Activated T-cell treated with anti-CD3 and anti-CD28 coated beads for 24 hours (primary cell): ENCODE results near the gene HNRNPH1.

ENCODE experiments used
- DNase-seq: peaks from one replicate; pipeline ENCODE4 v3.0.0-alpha.2; 2020; ENCODE audit warnings: low read depth

Gene HNRNPH1

DNA sequence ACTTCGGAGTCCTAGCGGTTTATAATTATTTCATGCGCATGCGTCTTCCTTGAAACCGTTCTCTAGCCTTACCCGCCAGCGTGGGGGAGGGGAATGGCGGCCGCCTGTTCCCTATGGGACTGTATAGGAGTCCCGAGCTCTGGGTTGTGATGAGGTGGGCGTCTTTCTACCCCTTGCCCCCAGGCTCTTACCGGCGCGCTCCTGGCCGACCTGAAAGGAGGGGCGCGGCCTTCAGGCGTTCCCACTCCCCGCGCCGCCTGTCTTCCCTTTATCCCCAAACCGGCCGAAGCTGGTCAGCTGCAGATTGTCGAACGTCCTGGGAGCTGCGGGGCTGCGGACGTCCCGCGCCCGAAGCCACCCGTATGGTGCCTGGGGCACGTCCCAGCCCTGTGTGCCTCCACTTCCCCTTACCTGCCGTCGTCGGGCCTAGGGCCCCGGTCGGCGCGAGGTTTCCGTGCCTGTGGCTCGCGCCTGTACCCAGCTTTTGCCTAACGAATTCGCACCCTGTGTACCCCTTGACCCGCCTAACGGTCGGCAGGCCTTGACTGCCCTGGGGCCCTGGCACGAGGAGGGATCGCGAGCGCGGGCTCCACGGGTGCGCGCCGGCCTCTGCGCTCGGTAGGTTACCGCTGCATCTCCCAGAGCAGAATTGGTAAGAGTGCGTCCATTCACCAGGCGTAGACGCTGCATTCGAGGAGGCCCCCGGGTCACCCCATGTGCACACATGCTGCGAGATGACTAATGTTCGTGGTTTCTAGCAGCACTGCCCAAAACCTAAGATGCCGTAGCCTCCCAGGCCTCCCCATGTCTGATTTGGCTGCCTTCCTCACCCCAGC lies 653 bp upstream of the HNRNPH1 start:
- peak; percentile 44 for DNase-seq

DNA sequence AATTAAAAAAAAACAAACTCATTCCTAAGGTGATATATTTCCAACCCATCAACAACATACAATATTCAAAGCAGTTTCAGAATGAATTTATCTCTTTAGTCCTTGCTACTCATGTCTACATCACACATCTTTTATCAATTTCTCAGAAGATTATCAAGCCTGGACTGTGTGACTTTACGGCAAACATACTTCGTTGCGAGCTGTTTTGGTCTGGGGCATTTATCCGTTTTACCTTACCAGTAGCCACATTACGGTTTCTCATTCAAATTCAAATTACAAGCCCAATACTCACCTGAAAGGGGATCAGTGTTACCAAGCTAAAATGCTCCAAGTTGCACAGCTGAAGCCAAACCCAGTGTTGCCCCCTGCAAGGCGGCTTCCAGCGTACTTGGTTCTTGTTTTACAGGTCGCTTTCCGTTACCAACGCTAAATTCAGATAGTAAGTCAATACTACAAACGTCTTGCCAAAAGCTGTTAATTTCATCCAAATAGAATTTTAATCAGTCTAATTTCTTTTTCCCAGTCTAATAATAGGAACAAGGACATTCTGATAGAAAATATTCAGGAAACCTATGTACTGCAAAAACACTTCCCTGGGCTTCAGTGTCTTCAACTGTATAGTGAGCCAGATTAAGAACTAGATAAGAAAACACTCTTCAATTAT lies 1.8 kb downstream of the HNRNPH1 start:
- no peak for DNase-seq

DNA sequence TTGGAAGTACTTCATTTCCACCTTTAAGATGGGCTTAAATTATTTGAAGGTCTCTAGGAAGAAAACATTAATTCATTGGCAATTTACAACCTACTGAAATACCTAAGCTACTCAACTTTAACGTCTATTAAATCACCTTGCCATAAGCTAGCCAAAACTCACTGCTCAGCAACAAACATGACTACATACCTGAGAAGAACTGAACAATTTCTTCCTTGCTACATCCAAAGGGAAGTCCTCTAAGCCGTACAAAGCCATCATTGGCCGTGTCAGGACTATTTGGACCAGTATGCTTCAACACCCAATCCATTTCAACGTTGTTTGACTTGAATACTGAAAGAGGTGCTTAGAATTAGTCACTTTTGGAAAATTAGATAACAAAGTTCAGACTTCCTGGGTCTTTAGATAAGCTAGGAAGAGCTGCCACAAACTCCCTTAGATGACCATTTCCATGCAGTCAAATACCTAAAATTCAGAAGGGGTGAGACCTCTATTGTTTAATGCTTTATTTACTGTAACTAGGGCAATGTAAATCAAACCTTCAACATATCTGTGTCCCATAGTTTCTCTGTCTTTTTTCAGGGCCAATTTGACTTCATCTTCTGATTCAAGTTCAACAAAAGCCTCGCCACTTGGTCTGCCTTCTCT lies 2.6 kb downstream of the HNRNPH1 start:
- DNase-seq, result no peak

DNA sequence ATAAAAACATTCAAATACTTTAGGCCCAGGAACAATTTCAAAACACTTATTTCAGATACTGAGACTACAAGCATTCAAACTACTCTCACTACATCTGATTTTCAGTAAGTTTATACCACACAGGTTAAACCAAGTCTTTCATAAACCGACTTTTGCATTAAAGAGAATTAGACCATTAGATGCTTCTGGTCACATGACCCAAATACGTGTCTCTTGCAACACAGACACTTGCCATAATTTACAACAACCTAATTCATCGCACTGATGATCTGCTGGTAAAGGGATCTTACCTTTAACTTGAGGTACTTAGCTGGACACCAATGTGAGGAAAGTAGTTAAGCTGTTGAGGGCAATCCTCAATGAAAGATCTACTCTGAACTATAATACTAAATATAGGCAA lies 3.2 kb downstream of the HNRNPH1 start:
- DNase-seq, result no peak

DNA sequence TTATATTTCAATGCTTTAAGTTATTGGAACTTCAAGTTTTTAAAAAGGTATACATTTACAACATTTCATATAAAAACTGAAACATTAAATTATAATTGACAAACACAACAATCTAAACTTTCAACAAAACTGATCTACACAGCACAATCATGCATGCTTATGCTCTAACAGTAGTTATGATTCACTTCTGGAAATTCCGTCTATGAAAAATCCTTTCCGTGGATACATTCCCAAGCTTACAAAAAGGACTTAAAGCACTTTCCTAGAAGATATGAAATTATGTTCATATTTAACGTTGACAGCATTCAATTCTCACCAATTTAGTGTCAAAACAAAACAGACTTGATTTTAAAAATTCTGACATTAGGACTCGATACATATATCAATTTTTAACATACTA lies 3.7 kb downstream of the HNRNPH1 start:
- DNase-seq, result no peak

DNA sequence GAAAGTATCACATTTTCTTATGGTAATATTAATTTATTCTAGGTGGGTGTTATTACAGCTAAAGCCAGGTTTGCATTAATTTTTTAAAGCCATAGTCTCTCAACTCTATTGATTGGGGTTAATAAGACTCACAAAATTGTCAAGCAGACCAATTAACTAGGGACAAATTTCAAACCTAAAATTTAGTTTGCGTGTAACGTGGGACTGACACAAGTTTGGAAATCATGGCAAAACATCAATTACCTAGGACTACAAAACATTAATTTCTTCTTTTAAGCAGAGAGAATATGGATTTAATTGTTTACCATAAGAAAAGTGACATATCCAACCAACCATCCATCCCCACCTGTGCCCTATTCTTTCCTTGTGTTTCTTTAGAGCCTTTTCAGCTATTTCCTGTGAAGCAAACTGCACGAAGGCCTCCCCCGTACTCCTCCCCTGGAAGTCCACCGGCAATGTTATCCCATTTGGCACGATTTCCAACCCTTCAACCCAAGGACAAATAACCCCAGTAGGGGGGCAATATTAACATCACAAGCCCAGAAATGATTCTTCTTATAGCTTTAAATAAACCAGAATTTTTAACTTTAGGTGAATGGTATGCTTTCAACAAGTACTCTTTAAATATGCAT lies 4.4 kb downstream of the HNRNPH1 start:
- no peak for DNase-seq

DNA sequence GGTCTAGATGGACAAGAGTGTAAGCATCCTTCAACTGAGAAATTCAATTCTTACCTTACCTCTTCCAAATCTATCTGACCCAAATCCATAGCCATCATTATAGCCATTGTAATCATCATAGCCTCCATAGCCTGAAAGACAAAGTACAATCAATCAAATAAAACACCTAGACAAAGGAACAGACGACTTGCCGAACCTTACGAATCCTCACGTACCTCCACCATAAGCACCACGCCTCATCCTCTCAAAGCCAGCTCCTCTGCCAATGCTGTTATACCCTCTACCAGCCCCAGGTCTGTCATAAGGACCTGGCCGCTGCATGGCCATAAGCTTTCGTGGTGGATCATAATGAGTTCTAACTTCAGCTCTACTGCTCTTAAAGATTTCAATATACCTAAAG lies 5.5 kb downstream of the HNRNPH1 start:
- DNase-seq, result no peak

DNA sequence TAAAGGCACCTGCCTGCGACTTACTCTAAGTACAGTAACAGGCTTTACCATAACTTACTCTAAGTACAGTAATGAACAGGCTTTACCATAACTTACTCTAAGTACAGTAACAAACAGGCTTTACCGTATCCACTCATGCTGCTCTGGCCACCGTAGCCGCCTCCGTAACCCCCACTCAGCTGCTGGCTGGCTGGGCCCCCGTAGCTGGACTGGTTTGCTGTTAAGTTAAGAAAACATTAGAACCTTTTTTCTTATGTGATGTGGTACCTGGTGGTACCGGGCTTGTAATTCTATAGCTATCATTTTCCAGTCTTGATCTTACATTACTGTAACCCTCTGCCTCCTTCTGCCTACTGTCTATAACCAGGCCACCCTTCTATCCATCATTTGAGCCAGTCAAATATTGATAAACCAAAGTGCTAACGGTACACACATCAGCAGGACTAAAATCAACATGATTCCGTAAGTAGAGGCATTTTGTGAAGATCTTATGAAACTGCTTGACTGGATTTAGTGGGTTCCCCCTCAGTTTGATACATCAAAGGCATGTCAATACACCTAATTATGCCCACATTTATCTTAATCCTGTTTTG lies 7.4 kb downstream of the HNRNPH1 start:
- DNase-seq, result no peak

DNA sequence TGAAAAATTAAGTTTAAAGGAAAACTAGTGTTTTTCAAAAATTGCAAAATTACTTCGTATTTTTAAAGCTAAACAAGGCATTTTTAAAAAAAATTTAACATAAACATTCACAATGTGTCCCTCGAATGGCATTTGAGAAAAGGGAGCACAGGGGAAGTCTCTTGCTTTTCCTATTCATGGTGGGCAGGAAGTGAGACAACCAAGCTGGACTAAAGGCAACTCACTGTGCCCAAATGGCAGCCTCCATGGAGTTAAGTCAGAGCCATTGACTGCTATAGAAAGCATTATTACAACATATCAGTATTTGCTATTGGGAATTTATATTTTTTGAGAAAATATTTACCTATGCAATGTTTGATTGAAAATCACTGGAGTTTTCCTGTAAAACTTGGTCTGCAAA lies 8.3 kb downstream of the HNRNPH1 start:
- no peak for DNase-seq

DNA sequence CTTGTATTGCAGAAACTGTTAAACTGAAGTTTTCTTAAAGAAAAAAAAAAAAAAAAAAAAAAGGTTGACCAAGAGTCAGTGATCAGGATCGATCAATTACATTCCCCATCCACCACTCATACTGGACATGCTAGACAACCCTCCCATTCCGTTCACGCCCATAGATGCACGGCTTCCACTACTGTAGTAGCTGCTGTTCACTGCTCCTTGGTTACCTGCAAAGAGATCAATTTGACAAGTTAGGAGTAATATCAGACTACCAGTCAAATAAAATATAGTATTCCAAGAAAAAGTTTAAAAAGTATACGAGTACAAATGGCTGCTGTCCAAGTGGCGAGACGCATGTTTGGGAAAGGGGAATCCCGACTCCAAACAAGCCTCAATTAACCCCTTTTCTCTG lies 8.7 kb downstream of the HNRNPH1 start:
- DNase-seq, result no peak

DNA sequence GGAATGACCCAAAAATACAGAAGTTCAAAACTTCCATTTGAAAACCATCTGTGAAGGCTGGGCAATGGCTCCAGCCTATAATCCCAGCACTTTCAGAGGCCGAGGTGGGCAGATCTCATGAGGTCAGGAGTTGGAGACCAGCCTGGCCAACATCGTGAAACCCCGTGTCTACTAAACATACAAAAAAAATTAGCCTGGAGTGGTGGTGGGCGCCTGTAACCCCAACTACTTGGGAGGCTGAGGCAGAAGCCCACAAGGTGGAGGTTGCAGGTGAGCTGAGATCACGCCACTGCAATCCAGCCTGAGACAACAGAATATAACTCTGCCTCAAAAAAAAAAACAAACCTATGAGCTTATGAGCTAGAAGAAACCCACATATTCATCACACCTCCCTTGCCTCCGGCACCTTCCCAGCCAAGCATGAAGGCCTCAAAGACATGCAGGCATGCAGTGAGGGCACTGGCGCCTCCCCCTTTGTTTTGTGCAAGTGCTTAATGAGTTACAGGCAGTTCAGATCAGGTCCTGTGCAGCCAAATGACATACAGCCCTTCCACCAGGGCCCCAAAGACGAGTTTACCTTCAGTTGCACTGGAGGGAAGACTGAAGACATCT lies 9.9 kb downstream of the HNRNPH1 start:
- no peak for DNase-seq

DNA sequence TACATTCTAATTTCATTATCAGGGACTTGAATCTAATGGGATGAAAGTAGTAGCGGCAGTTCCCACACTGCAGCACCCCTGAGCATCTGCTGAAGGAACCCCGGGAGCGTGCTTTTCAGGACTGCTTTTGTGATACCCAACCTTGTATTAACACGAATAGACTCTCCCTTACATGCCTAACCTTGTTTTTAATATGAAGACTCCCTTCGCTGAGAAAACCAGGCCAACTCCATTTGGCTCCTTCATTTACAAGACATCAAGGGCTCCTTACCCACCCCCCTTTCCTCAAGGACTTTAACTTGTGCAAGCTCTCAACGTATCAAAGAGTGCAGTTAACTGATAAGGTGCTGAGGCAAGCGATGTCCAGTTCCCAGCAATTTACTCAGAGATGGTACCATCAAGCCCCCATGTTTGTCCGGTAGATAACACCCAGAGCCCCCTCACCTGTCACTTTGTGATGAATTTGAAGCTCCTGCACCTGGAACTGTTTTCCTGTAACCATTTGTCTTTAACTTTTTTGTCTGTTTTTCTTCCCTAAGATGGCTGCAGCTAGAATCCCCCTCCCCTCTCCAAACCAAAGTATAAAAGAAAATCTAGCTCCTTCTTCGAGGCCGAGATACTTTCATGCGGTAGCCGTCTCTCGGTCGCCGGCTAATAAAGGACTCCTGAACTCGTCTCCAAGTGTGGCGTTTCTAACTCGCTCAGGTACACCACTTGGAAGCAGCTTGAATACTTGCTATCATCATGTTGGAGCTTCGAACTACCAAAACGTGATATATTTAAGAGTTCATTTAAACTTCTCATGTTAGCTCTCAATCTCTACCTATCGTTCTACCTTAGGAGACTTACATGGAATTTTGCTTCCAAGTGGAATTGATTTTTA lies 10.7 kb downstream of the HNRNPH1 start:
- DNase-seq, result no peak

DNA sequence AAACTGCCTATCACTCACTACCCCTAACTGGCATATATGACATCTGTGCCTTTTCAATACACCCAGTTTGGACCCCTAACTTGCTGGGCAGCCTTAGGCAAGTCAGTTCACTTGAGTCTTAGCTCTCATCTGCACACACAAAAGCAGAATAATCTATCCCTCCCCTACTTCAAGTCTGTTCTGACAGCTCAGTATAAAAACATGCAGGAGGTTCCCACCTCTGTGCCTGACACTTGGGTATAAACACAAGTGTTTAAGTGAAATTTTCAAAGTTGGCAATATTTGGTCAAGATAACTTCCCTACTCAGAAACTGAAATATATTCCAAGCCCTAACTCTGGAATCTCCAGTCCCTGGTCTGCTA lies 12.6 kb downstream of the HNRNPH1 start:
- DNase-seq, result no peak

DNA sequence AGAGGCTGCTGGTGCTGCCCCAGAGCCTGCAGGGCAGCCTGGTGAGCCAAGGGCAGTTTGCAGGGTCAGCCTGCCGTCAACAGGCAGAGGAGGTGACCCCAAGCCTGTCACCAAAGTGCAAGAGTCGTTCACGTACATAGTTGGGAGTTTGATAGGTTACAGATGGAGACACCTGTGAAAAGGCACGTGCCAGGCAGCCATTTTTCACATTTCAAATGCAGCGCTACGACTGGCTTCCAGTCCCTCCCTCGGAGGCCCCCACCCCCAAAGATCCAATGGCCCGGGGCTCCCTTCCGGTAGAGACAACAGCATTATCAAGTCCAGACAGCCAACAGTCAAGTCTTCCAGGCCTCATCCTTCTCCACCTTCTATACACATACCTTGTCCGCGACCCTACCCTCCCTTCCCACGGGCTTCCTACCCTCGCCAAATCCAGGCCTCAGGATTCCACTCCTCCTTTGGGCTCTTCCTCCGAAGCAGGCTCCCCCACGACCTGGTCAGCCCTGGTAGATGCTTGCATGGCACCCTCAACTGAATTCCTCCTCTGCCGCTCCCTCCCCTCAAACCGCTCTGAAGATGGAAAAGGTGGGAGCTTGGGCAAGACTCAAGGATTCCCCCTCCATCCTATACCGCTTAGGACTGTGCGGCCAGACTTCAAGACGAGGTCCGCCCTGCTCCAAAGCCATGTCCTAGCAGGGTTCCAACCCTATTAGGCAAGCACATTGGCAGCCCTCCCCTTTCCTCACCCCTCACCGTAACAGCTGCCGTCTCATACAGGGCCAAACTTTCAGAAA lies 13.2 kb downstream of the HNRNPH1 start:
- no peak for DNase-seq

DNA sequence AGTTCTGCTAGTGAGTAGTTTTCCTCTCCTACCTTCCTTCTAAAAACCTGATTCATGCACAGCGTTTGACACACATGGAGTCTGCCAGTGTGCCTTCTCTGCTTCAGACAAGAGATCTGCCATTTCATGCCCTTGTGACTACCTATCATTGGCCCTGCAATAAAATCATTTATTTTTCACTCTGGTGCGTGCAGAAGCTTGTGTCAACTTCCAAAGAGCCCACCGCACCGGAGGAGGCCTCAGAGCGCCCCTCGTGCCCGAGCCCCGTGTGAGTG lies 13.7 kb downstream of the HNRNPH1 start:
- no peak for DNase-seq

DNA sequence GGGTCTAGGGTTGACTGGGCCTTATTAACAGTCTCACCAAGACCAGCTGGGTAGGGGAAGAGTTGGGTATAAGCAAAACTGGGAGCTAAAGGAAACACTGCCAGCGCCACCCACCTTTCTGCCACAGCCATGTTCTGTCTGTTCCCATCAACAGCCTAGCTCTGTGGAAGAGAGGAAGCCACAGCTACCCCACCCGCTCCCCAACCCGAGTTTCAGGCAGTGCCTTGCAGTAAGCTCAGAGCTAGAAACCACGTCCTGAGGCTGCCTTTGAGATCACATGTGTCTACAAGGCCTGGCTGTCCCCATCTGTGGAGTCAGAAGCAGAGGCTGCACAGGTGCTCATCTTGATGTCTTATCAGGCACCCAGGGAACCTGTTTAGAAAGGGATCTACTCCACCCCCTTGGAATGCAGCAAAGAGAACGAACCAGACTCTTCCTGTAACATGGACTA lies 15.3 kb downstream of the HNRNPH1 start:
- DNase-seq, result no peak

DNA sequence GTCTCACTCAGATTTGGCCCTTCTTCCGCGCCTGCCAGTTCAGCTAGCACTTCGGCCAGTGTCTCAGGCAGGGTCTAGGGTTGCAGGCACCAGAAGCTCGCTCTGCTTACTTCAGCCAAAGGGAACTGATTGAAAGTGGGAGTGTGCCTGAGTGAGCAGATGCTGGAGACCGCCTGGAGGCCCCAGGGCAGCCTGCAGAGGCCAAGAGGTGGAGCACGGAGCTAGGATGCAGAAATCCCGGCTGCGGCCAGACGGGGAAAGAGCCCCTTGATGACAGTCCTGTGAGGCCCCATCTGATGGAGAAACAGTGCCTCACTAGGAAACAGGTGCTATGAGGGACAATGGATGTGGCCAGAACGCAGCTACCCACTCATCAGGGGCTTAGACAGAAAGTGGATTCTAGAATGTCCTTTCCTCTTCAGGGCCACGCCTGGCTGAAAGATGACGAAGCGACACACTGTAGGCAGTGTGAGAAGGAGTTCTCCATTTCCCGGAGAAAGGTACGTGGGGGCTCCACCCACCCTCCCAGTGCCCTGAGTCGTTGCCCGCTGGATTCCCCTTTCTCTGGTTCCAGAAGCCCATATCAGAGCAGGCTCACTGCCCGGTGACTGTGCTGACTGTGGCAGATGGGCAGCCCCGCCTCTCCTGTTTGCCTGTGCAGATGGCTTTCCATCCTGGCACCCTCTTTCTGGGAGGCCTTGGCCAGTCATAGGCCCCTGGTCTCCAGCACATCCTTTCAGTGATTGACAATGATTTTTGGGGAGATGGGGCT lies 16.1 kb downstream of the HNRNPH1 start:
- DNase-seq, result no peak

DNA sequence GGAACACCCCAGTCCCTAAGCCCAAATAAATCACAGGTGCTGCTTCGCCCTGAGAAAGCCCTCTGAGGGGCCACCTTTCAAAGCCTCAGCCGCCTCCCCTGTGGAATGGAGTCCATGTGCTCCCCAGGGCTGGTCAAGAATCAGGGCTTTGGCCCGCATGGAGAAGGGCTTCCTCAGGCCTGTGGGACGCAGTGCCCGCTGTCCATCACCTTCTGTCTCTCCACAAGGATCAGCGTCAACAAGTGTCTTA lies 16.6 kb downstream of the HNRNPH1 start:
- DNase-seq, result no peak

DNA sequence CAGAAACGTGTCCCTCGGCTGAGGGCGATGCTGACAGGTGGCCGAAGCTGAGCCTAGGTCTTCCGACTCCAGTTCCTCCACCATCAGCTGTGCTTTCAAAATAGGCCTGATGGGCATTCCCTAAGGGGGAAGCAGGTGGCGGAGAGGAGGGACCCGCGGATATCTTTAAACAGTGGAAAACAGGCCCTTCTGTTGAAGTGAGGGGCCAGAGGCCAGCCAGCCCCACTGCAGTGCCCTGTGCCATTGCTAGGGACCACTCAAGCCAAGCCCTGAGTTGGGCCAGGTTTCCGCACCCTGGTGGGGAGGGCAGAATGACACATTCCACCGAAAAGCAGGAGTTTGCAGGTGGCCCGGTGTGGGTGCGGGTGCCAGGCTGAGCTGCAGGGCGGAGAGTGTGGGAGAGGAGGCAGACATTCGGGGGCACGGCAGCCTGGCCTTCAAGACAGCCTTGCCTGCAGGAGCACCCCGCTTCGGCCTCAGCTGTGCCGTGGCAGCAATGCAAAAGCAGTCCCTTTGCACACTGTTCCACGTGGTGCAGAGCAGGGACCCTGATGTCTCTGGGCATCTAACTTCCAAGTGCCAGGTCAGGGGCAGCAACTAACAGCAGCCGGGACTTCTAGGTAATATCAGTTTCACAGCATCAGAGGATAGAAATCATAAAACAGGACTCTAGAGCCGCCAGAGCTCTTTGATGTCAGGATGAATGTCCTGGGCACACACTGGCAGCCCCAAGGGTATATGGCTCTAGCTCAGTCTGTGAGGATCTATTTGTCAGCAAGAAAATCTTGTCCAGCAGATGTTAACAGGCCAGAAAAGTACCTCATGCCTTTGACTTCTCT lies 17.2 kb downstream of the HNRNPH1 start:
- no peak for DNase-seq
